ENCODE results near the gene CLDN7. TPM values are rescaled to one million over a fixed set of nuclear protein-coding genes. Genes with fewer than 3 reads are reported as not detected.

Gene CLDN7, protein sequence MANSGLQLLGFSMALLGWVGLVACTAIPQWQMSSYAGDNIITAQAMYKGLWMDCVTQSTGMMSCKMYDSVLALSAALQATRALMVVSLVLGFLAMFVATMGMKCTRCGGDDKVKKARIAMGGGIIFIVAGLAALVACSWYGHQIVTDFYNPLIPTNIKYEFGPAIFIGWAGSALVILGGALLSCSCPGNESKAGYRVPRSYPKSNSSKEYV
- 1 to 10 TPM in 1 of 2 donors, under 1 TPM in 1; 0.55 to 1.5 TPM for total RNA-seq

DNA sequence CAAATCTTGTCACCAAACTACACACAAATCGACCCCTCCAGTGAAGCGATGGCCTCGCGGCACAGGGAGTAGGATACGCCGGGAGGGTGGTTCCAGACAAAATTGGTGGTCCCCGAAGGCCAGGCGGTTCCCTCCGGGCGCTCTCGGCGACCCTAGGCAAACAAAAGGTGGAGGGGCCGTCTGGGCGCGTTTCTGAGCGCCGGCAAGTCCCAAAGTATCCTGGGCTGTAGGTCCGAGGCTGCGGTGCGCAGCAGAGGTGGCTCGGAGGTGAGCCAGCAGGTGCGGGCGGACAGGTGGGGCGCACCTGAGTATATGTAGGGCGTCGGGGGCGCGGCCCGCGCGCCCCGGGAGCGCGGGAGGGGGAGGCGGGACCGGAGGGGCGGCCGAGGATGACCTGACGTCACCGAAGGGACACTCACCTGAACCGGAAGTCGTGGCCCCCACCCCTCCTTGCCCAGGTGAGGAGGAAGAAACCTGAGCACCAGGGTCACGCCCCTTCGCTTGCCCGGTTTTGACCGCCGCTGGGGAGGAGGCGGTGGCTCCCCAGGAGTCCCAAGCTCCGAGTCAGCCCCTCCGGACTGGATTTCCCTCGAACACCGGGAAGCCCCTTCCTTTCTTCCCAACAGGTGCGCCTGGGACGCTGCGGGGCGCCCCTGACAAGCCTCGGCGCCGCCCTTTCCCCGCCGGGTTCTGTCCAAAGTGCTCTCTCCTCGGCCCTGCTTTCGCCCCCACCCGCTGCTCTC is at the start of gene CLDN7:
Gene CLDN7 (minus strand): TSS at position 287 of the 743 bp plus-strand sequence. CDS start 435 bp downstream, outside the sequence.
- Mint-ChIP-seq H3K27ac (no peak within 1 kb of the TSS), H3K9me3 (no peaks in the 10 kb centered on the region)
- ATAC-seq: no peak

DNA sequence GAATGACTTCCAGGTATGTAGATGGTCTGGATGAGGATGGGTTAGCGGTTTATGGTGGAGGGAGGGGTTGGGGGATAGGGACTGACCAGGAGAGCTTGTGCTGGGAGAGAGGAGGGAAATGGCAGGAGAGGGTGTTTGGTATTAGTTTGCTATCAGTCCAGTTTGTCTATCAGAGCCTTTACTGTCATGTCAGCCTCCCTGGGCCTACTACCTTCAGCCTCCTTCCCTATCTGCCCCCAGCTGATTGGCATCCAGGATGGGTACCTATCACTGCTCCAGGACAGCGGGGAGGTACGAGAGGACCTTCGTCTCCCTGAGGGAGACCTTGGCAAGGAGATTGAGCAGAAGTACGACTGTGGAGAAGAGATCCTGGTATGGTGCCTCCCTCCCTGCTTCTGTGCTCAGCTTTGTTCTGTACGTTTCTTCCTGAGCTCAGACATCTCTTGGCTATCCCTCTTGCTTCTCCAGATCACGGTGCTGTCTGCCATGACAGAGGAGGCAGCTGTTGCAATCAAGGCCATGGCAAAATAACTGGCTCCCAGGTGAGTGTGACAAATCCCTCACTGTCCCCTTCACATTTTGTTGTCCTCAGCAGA is 48.9 kb upstream of the CLDN7 start:
- ATAC-seq (no peak), DNase-seq (ENCODE audit: low spot score in 2 of 2) (no peak)
- Mint-ChIP-seq H3K27ac (peak overlapping the region in 1 of 2 donors; percentile 84), H3K9me3 (no peaks in the 10 kb centered on the region), H3K36me3 (peaks cover 44 to 48% of the 10 kb centered on the region in 2 donors)

More for the DNA sequence above, at the start of gene CLDN7:
- DNase-seq (ENCODE audit: low spot score in 2 of 2): no peak
- peaks cover 0 to 6% of the 10 kb centered on the region in 2 donors for H3K36me3 Mint-ChIP-seq

DNA sequence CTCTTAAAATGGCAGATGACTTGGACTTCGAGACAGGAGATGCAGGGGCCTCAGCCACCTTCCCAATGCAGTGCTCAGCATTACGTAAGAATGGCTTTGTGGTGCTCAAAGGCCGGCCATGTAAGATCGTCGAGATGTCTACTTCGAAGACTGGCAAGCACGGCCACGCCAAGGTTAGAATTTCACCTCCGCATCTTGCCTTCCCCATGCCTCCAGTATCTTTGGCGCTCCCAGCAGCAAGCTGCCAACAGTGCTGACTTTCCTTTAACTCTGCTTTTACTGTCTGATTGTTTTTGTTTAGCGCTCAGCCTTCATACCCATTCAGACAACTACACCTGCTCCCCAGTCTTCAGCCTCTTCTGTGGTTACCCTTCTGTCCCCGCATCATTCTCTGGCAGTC is 47.4 kb upstream of the CLDN7 start:
- Mint-ChIP-seq H3K9me3 (no peaks in the 10 kb centered on the region), H3K36me3 (peaks cover 40 to 44% of the 10 kb centered on the region in 2 donors)

DNA sequence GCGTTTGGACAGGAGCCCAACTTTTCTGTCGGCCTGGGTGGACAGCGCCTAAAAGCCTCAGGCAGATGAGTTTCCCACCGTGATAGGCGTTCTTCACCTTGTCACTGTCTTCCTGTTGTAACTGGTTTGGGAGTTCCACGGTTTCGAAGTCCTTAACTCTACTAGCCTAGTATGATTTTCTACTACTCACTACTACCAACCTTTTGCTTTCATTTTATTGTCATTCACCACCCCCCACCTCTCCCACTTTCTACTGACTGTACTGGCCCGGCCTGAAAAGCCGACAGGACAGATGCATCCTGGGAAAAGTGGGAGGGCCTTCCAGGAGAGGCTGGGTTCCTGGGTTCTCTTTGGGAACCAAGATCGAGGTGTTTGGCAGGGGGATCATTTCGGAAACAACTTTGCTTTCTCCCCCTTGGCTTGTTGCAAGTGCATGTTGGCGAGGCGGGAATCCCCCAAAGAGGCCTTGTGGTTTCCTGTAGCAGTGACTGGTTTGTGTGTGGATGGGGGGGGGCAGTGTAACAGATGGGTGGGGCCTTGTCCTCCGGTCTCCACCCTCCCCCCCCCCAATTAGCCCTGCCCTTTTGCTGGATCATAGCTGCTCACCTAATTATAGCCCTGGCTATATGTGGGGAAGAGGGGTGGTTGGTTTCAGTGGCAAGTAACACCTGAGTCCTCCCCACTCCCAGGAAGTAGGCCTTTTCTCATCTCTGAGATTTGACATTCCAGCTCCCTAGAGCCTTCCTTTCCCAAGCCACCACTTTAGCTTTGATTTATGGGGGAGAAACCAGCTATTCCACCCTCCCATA is 46.6 kb upstream of the CLDN7 start:
- Mint-ChIP-seq H3K36me3 (peaks cover 35 to 44% of the 10 kb centered on the region in 2 donors), H3K9me3 (no peaks in the 10 kb centered on the region), H3K27ac (peak overlapping the region; percentile 93 to 96)
- DNase-seq (ENCODE audit: low spot score in 2 of 2) (peak; percentile 77 to 83), ATAC-seq (peak; percentile 48 to 50)

More for the DNA sequence above, 47.4 kb upstream of the CLDN7 start:
- DNase-seq (ENCODE audit: low spot score in 2 of 2) (no peak), ATAC-seq (no peak)
- peak overlapping the region; percentile 93 to 96 for H3K27ac Mint-ChIP-seq

DNA sequence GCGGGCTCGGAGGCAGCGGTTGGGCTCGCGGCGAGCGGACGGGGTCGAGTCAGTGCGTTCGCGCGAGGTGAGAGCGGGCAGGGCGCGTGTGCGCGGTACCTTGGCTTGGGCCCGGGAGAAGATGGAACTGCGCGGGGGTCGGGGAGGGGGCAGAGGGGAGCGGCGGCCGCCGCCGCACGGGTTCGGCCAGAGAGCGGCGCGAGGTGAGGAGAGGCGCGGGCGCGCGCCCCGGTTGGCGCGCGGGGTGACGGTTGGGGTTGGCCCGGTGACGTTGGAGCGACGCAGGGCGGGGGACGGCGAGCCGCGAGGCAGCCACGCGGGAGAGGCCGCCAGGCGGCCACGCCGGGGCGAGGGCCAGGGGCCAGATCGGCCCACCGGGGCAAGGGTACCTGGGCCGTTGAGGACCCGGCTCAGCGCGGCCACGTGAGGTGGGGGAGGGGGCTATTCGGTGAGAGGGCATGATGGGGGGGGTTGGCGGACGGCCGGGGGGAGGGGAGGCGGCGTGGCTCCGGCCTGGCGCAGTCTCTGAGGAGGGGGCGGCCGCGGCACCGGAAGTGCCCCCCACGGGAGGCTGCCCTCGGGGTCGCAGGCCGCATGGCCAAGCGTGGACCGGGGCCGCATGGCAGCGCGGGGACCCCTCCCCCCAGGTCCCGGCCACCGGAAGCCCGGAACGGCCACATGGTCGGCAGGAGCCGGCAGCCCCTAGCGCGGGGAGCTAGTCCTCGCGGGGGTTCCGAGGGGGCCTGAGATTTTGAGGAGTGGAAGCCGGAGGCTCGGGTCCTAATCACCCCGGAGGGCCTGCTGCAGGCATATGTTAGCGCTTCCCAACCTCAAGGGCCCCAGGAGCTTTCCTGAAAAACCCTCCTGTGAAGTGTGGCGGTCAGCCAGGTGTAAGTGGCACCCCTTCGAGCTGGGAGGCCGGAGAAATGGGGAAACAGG is 45.7 kb upstream of the CLDN7 start:
- H3K36me3 Mint-ChIP-seq: peaks cover 35 to 44% of the 10 kb centered on the region in 2 donors
- peak overlapping the region; percentile 93 to 98 for H3K27ac Mint-ChIP-seq
- peak; percentile 8 to 12 for ATAC-seq
- H3K9me3 Mint-ChIP-seq: no peaks in the 10 kb centered on the region
- DNase-seq (ENCODE audit: low spot score in 2 of 2): peak in 1 of 2 donors; percentile 47

DNA sequence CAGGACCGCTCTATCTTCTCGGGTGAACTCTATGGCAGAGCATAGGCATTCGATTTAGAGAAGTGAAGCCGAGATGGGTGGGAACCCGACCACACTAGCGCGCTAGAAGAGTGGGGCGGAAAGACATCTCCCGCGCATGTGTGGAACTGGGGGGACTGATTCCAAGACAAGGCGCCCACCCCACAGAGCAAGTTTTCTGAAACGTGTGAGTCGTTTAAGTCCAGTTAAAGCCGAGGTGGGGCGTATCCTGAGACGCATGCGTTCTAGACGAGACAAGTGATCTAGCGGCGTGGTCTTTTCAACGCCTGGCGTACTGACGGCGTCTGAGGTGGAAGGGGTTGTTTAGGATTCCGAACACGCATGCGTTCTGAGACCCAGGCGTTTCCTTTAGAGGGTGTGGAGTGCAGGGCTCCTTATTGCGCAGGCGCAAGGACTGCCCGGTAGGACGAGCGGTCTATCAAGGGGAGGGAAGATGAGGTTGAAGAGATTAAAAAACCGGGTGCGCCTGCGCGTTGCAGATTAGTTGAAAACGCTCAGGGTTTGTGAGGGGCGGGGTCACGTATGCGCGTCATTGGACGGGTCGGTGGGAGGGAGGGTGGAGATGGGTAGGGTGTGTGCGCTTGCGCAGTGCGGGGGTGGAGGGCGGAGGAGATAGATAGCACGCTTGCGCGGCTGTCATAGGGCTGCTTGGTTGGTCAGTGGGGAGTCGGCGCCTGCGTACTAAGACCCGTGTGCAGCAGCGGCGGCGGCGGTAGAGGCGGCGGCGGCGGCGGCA is 44.8 kb upstream of the CLDN7 start, which contains the start of gene EIF5A:
Gene EIF5A (plus strand): TSS at position 718 of the 775 bp plus-strand sequence. CDS start 2,008 bp downstream, outside the sequence.
- ATAC-seq (peak; percentile 79 to 80), DNase-seq (ENCODE audit: low spot score in 2 of 2) (peak; percentile 99 to 100)
- Mint-ChIP-seq H3K36me3 (peaks cover 35 to 36% of the 10 kb centered on the region in 2 donors), H3K27ac (peak within 1 kb of the TSS; percentile 93 to 98), H3K9me3 (no peaks in the 10 kb centered on the region)

DNA sequence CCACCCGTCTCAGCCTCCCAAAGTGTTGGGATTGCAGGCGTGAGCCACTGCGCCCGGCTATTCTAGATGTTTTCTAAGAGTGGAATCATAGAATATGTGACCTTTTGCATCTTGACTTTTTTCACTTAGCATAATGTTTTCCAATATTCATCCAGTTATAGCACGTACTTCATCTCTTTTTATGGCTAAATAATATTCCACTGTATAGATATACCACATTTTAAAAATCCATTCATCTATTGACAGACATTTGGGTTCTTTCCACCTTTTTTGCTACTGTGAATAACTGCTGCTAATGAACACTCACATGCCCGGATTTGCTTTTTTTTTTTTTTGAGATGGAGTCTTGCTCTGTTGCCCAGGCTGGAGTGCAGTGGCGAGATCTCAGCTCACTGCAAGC is 41.9 kb upstream of the CLDN7 start:
- Mint-ChIP-seq H3K9me3 (no peaks in the 10 kb centered on the region), H3K36me3 (peaks cover 8 to 9% of the 10 kb centered on the region in 2 donors), H3K27ac (no peak overlapping the region)
- no peak for ATAC-seq
- DNase-seq (ENCODE audit: low spot score in 2 of 2): no peak

DNA sequence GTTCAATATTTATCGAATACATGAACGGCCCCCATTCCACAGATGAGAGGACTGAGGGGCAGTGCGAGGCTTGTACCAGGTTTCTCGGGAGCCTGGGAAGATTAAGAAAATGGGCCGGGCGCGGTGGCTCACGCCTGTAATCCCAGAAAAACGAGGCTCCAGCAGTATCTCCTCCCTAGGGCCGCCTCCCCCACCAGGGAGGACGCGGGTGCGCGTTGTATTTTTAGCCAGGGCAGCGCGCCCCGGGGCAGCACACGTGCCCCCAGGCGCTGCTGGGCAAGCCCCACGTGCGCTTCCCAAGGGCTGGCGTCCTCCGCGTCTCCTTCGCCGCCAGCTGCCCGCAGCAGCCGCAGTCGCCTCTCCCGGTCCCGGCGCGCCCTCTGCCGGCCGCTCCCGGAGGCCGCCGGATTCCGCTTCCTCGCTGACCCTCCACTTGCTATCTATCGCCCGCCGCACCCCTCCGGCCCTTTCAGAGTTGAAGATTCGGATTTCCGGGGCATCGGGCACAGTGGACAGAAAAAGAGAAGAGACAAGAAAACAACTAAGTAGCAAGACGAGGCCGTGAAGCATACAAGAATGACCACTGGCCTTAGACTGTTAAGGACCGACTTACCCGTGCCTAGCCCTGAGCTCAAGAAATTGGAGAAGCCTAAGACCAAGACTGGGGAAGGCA is 34.0 kb upstream of the CLDN7 start:
- Mint-ChIP-seq H3K36me3 (peaks cover 0 to 6% of the 10 kb centered on the region in 2 donors), H3K27ac (no peak overlapping the region), H3K9me3 (no peaks in the 10 kb centered on the region)
- peak; percentile 81 to 86 for DNase-seq (ENCODE audit: low spot score in 2 of 2)
- peak; percentile 40 to 75 for ATAC-seq

DNA sequence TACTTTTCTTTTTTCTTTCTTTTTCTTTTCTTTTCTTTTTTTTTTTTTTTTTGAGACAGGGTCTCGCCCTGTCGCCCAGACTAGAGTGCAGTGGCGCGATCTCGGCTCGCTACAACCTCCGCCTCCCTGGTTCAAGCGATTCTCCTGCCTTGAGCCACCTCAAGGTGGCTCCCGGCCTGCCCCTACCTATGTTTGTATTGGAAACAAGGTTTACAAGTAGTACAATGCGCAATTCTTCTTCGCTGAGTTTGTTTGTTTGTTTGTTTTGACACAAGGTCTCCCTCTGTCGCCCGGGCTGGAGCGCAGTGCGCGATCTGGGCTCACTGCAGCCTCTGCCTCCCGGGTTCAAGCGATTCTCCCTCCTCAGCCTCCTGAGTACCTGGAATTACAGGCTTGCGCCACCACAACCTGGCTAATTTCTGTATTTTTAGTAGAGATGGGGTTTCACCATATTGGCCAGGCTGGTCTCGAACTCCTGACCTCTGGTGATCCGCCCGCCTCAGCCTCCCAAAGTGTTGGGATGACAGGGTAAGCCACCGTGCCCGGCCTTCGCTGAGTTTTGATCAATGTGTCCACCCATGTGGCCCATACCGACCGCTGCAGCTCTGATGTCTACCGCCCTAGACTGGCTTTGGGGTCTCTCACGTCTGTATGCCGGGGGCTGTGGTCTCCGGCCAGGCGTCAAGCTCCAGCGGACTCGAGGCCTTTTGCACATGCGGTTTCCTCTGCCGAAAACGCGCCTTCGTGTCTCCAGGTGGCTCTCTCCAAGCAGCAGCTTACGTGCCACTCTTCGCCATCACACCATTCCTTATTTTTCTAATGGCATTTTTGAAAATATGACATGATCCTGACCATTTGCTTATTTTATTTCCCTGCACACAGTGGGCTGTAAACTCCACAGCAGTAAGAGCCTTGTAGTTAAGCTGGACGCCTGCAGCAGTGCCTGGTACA is 33.2 kb upstream of the CLDN7 start:
- H3K9me3 Mint-ChIP-seq: no peaks in the 10 kb centered on the region
- peak overlapping the region in 1 of 2 donors; percentile 90 for H3K27ac Mint-ChIP-seq
- ATAC-seq: no peak
- no peak for DNase-seq (ENCODE audit: low spot score in 2 of 2)
- H3K36me3 Mint-ChIP-seq: peaks cover 0 to 6% of the 10 kb centered on the region in 2 donors

DNA sequence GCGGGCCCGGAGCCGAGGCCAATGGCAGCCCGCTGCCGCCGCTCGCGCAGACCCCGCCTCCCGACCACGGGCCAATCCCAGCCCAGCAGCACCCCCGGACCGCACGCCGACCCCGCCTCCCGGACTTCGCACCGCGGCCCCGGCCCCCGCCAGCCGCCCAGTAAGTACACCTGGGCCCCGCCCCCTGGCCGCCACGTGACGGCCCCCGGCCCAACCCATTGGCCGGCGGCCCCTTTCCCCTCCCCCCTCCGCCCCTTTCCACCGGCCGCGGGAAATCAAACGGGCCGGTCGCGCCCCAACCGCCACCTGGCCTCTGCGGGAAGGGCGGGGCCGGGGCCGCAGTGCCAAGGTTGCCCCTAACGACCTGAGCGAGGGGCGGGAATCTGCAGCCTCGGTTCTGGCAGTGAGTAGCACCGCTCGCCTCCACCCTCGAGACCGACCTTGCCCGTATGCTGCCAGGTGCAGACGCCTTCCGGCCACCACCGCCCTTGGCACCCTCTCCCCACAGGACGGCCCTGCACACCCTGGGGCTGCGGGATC is 32.4 kb upstream of the CLDN7 start, which contains the start of gene YBX2:
Gene YBX2 (minus strand): TSS at position 26 of the 540 bp plus-strand sequence. CDS start 139 bp downstream, outside the sequence.
- H3K9me3 Mint-ChIP-seq: no peaks in the 10 kb centered on the region
- DNase-seq (ENCODE audit: low spot score in 2 of 2) (peak in 1 of 2 donors; percentile 80), ATAC-seq (peak; percentile 65 to 88)
- H3K36me3 Mint-ChIP-seq: peaks cover 0 to 6% of the 10 kb centered on the region in 2 donors
- peak within 1 kb of the TSS in 1 of 2 donors; percentile 90 for H3K27ac Mint-ChIP-seq

DNA sequence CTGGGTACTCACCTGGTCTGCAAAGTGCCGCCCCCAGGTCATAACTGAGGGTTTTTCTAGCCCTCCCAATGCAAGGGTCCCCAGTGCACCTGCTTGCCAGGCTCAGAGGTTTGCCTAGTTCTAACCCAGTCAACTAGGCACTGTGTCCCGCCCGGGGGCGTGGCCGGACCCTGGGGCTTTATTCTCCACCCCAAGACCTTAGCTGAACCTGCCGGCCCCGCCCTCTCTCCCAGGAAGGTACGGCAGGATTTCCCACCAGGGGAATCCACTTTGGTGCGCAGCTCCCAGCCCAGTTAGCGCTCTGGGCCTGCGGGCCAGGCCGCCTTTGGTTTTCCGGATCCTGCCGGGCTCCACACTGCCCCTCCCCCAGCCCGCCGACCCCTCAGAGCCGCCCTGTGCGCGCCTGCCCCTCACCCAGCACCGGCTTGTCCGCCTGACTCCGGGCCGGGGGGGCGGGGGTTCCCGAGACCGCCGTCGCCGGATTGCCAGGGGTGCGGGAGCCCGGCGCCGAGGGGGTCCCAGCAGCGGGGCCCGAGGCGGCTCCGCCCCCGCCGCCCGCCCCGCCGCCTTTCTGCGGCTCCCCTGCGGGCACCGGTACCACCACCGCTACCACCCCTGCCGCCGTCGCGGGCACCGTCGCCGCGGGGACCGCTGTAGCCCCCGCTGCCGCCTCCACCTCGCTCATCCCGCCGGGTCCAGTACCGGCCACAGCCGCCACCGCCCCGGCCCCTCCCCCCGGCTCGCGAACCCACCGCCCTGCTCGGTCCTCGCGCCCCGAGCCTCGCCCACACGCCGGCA is 31.7 kb upstream of the CLDN7 start:
- Mint-ChIP-seq H3K27ac (no peak overlapping the region), H3K36me3 (peaks cover 0 to 6% of the 10 kb centered on the region in 2 donors), H3K9me3 (no peaks in the 10 kb centered on the region)
- DNase-seq (ENCODE audit: low spot score in 2 of 2): no peak
- no peak for ATAC-seq

DNA sequence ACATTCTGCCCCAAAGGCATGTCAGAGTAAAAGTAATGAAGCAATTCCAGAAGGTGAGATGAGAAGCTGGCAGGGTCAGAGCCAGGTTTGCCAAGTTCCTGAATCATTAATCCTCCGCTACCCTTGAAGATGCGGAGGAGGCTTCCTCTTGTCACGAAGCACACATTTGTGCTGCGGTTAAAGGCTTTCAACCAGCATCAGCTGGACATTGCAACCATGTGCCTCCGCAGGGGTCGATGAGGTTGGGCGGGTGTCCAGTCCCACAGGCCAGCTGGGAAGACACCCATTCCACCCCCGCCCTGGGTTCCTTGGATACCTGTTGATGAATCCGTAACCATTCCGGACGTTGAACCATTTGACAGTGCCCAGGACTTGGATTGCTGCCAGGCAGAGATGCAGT is 30.9 kb upstream of the CLDN7 start:
- no peak for ATAC-seq
- no peak overlapping the region for H3K27ac Mint-ChIP-seq

More for the DNA sequence above, 30.9 kb upstream of the CLDN7 start:
- no peak for DNase-seq (ENCODE audit: low spot score in 2 of 2)
- H3K36me3 Mint-ChIP-seq: peaks cover 0 to 6% of the 10 kb centered on the region in 2 donors
- no peaks in the 10 kb centered on the region for H3K9me3 Mint-ChIP-seq

Measured in activated naive CD4-positive, alpha-beta T cell treated with anti-CD3 and anti-CD28 coated beads, Interleukin-2, amount 50 U/mL, for 72 hours (primary cell).